ENCODE results near the gene FARP1.
A peak's percentile ranks its signal among the peaks of the same experiment; 100 is the strongest.

FARP1 gene

GRCh38 chr13:98219685-98220084 lies 76.8 kb downstream of the FARP1 start:
- H3K27ac ChIP-seq (ENCODE audit: low read depth, low read length), result no peak overlapping the region
- H3K4me3 ChIP-seq (ENCODE audit: low read depth, low read length), result no peak overlapping the region
- H4K91ac ChIP-seq (ENCODE audit: low read depth, low read length), result no peak overlapping the region
- no peaks in the 10 kb centered on the region for H3K79me2 ChIP-seq (ENCODE audit: control insufficient read depth, insufficient read depth, low read length, poor library complexity)
- no peak overlapping the region for H3K23ac ChIP-seq (ENCODE audit: low read length)
- no peaks in the 10 kb centered on the region for H3K27me3 ChIP-seq (ENCODE audit: insufficient read depth, low read length)
- H3K4ac ChIP-seq (ENCODE audit: low read depth, low read length), result no peak overlapping the region
- H4K12ac ChIP-seq (ENCODE audit: low read depth, low read length), result no peak overlapping the region
- no peak overlapping the region for H2AK5ac ChIP-seq (ENCODE audit: low read length)
- no peak overlapping the region for H3K14ac ChIP-seq (ENCODE audit: low read length)
- WGBS (ENCODE audit: extremely low coverage, insufficient coverage, insufficient read length), result no CpG with 5 or more reads among the region's 6 CpGs
- no peak overlapping the region for H4K8ac ChIP-seq (ENCODE audit: low read depth, low read length)
- no peak overlapping the region for H2BK12ac ChIP-seq (ENCODE audit: low read length)
- peaks cover 4 to 6% of the 10 kb centered on the region in 2 experiments for H3K4me1 ChIP-seq (ENCODE audit: control insufficient read depth in 1 of 2, insufficient read depth in 2 of 2, low read length in 2 of 2)
- H2AFZ ChIP-seq (ENCODE audit: insufficient read depth, low read length, poor library complexity), result no peak overlapping the region
- no peak overlapping the region for H2BK120ac ChIP-seq (ENCODE audit: insufficient read depth, low read length, poor library complexity)
- H2BK5ac ChIP-seq (ENCODE audit: low read depth, low read length, poor library complexity), result no peak overlapping the region
- no peak overlapping the region for H3K4me2 ChIP-seq (ENCODE audit: low read length)
- no peak overlapping the region for H3K9ac ChIP-seq (ENCODE audit: low read length)
- no peak overlapping the region for H3K18ac ChIP-seq (ENCODE audit: low read length)
- H3K79me1 ChIP-seq (ENCODE audit: low read length), result peaks cover 2% of the 10 kb centered on the region
- no peaks in the 10 kb centered on the region for H3K9me3 ChIP-seq (ENCODE audit: insufficient read depth, low read depth, low read length)
- H3K36me3 ChIP-seq (ENCODE audit: control insufficient read depth in 1 of 2, insufficient read depth in 2 of 2, low read length in 2 of 2), result peaks cover 6 to 9% of the 10 kb centered on the region in 2 experiments
- DNase-seq, result no peak

- Histone ChIP-seq H3K23ac (ENCODE audit: low read length) (no peak overlapping the region), H3K79me1 (ENCODE audit: low read length) (peaks cover 2% of the 10 kb centered on the region), H3K9ac (ENCODE audit: low read length) (no peak overlapping the region), H3K4me1 (ENCODE audit: control insufficient read depth in 1 of 2, insufficient read depth in 2 of 2, low read length in 2 of 2) (peaks cover 1 to 6% of the 10 kb centered on the region in 2 experiments), H4K91ac (ENCODE audit: low read depth, low read length) (no peak overlapping the region), H3K18ac (ENCODE audit: low read length) (no peak overlapping the region), H3K36me3 (ENCODE audit: control insufficient read depth in 1 of 2, insufficient read depth in 2 of 2, low read length in 2 of 2) (peaks cover 8 to 11% of the 10 kb centered on the region in 2 experiments), H4K8ac (ENCODE audit: low read depth, low read length) (no peak overlapping the region), H3K79me2 (ENCODE audit: control insufficient read depth, insufficient read depth, low read length, poor library complexity) (no peaks in the 10 kb centered on the region), H3K14ac (ENCODE audit: low read length) (no peak overlapping the region), H4K12ac (ENCODE audit: low read depth, low read length) (no peak overlapping the region), H2BK12ac (ENCODE audit: low read length) (no peak overlapping the region), H2AK5ac (ENCODE audit: low read length) (no peak overlapping the region), H2BK5ac (ENCODE audit: low read depth, low read length, poor library complexity) (no peak overlapping the region), H2BK120ac (ENCODE audit: insufficient read depth, low read length, poor library complexity) (no peak overlapping the region), H3K9me3 (ENCODE audit: insufficient read depth, low read depth, low read length) (no peaks in the 10 kb centered on the region), H3K27me3 (ENCODE audit: insufficient read depth, low read length) (no peaks in the 10 kb centered on the region), H3K4me3 (ENCODE audit: low read depth, low read length) (no peak overlapping the region), H3K27ac (ENCODE audit: low read depth, low read length) (no peak overlapping the region), H3K4ac (ENCODE audit: low read depth, low read length) (no peak overlapping the region), H2AFZ (ENCODE audit: insufficient read depth, low read length, poor library complexity) (no peak overlapping the region), H3K4me2 (ENCODE audit: low read length) (no peak overlapping the region)
- WGBS (ENCODE audit: extremely low coverage, insufficient coverage, insufficient read length), result no CpG with 5 or more reads among the region's 4 CpGs
- DNase-seq, result no peak
These were observed 77.4 kb downstream of the FARP1 start for GRCh38 chr13:98220271-98220791.

- no peak overlapping the region for H4K12ac ChIP-seq (ENCODE audit: low read depth, low read length)
- H3K9me3 ChIP-seq (ENCODE audit: insufficient read depth, low read depth, low read length), result no peaks in the 10 kb centered on the region
- no peak overlapping the region for H2AFZ ChIP-seq (ENCODE audit: insufficient read depth, low read length, poor library complexity)
- no peak overlapping the region for H2BK12ac ChIP-seq (ENCODE audit: low read length)
- no peak overlapping the region for H2BK120ac ChIP-seq (ENCODE audit: insufficient read depth, low read length, poor library complexity)
- no peaks in the 10 kb centered on the region for H3K79me2 ChIP-seq (ENCODE audit: control insufficient read depth, insufficient read depth, low read length, poor library complexity)
- no peak overlapping the region for H3K4me2 ChIP-seq (ENCODE audit: low read length)
- H3K4ac ChIP-seq (ENCODE audit: low read depth, low read length), result no peak overlapping the region
- H3K36me3 ChIP-seq (ENCODE audit: control insufficient read depth in 1 of 2, insufficient read depth in 2 of 2, low read length in 2 of 2), result peaks cover 8 to 9% of the 10 kb centered on the region in 2 experiments
- H2BK5ac ChIP-seq (ENCODE audit: low read depth, low read length, poor library complexity), result no peak overlapping the region
- no peak overlapping the region for H4K91ac ChIP-seq (ENCODE audit: low read depth, low read length)
- no CpG with 5 or more reads among the region's 6 CpGs for WGBS (ENCODE audit: extremely low coverage, insufficient coverage, insufficient read length)
- H3K18ac ChIP-seq (ENCODE audit: low read length), result no peak overlapping the region
- DNase-seq, result no peak
- no peak overlapping the region for H3K27ac ChIP-seq (ENCODE audit: low read depth, low read length)
- peaks cover 1 to 6% of the 10 kb centered on the region in 2 experiments for H3K4me1 ChIP-seq (ENCODE audit: control insufficient read depth in 1 of 2, insufficient read depth in 2 of 2, low read length in 2 of 2)
- no peak overlapping the region for H3K9ac ChIP-seq (ENCODE audit: low read length)
- H3K27me3 ChIP-seq (ENCODE audit: insufficient read depth, low read length), result no peaks in the 10 kb centered on the region
- H3K23ac ChIP-seq (ENCODE audit: low read length), result no peak overlapping the region
- H4K8ac ChIP-seq (ENCODE audit: low read depth, low read length), result no peak overlapping the region
- H2AK5ac ChIP-seq (ENCODE audit: low read length), result no peak overlapping the region
- no peak overlapping the region for H3K4me3 ChIP-seq (ENCODE audit: low read depth, low read length)
- H3K14ac ChIP-seq (ENCODE audit: low read length), result no peak overlapping the region
- H3K79me1 ChIP-seq (ENCODE audit: low read length), result peaks cover 2% of the 10 kb centered on the region
These were observed 78.3 kb downstream of the FARP1 start for GRCh38 chr13:98221234-98221633.

- peaks cover 8% of the 10 kb centered on the region in 2 experiments for H3K36me3 ChIP-seq (ENCODE audit: control insufficient read depth in 1 of 2, insufficient read depth in 2 of 2, low read length in 2 of 2)
- peak overlapping the region; percentile 12 for H2BK12ac ChIP-seq (ENCODE audit: low read length)
- no peak overlapping the region for H2AK5ac ChIP-seq (ENCODE audit: low read length)
- no peak overlapping the region for H3K14ac ChIP-seq (ENCODE audit: low read length)
- no peak overlapping the region for H2BK5ac ChIP-seq (ENCODE audit: low read depth, low read length, poor library complexity)
- no peak overlapping the region for H4K8ac ChIP-seq (ENCODE audit: low read depth, low read length)
- DNase-seq, result no peak
- no peak overlapping the region for H3K4me3 ChIP-seq (ENCODE audit: low read depth, low read length)
- no peak overlapping the region for H3K4me2 ChIP-seq (ENCODE audit: low read length)
- WGBS (ENCODE audit: extremely low coverage, insufficient coverage, insufficient read length), result no CpG with 5 or more reads among the region's 5 CpGs
- no peak overlapping the region for H3K4ac ChIP-seq (ENCODE audit: low read depth, low read length)
- H2AFZ ChIP-seq (ENCODE audit: insufficient read depth, low read length, poor library complexity), result no peak overlapping the region
- H3K79me1 ChIP-seq (ENCODE audit: low read length), result peaks cover 2% of the 10 kb centered on the region
- H3K9ac ChIP-seq (ENCODE audit: low read length), result no peak overlapping the region
- H4K12ac ChIP-seq (ENCODE audit: low read depth, low read length), result no peak overlapping the region
- H3K4me1 ChIP-seq (ENCODE audit: control insufficient read depth in 1 of 2, insufficient read depth in 2 of 2, low read length in 2 of 2), result peaks cover 1 to 6% of the 10 kb centered on the region in 2 experiments
- no peak overlapping the region for H3K18ac ChIP-seq (ENCODE audit: low read length)
- H3K9me3 ChIP-seq (ENCODE audit: insufficient read depth, low read depth, low read length), result no peaks in the 10 kb centered on the region
- H3K27ac ChIP-seq (ENCODE audit: low read depth, low read length), result no peak overlapping the region
- no peak overlapping the region for H2BK120ac ChIP-seq (ENCODE audit: insufficient read depth, low read length, poor library complexity)
- no peak overlapping the region for H4K91ac ChIP-seq (ENCODE audit: low read depth, low read length)
- no peaks in the 10 kb centered on the region for H3K27me3 ChIP-seq (ENCODE audit: insufficient read depth, low read length)
- H3K23ac ChIP-seq (ENCODE audit: low read length), result no peak overlapping the region
- H3K79me2 ChIP-seq (ENCODE audit: control insufficient read depth, insufficient read depth, low read length, poor library complexity), result no peaks in the 10 kb centered on the region
These were observed 79.2 kb downstream of the FARP1 start for GRCh38 chr13:98222081-98222554.

Data from trophoblast cell (in vitro differentiated cells and primary cell).